C4-2B (cell line): ENCODE results near the gene ZDHHC14.

ENCODE experiments used
- H3K27ac ChIP-seq: fragments of 450-650 bp; 2 replicates; pipeline ENCODE4 v1.5.1; 2017
- CTCF ChIP-seq: fragments of 450-650 bp; conservative IDR thresholded peaks from 2 replicates; pipeline ENCODE4 v1.5.1; 2017; ENCODE audit warnings: mild to moderate bottlenecking
- ZFX ChIP-seq: fragments of 450-650 bp; IDR thresholded peaks from 2 replicates; pipeline ENCODE4 v1.6.1; 2017

ZDHHC14 gene

GRCh38 chr6:157483770-157484169, 102.8 kb downstream of the ZDHHC14 start:
- no peak overlapping the region for H3K27ac ChIP-seq
- TF ChIP-seq ZFX (no peak), CTCF (no peak)

- no peak for TF ChIP-seq CTCF
- TF ChIP-seq ZFX, result no peak
- no peak overlapping the region for H3K27ac ChIP-seq
Measured at GRCh38 chr6:157484181-157484580, 103.2 kb downstream of the ZDHHC14 start.

GRCh38 chr6:157486572-157486971, 105.6 kb downstream of the ZDHHC14 start:
- no peak for TF ChIP-seq ZFX
- TF ChIP-seq CTCF, result no peak
- H3K27ac ChIP-seq, result no peak overlapping the region

GRCh38 chr6:157487110-157487773, 106.3 kb downstream of the ZDHHC14 start:
- H3K27ac ChIP-seq, result no peak overlapping the region; the same call in 1 of the 2 replicates
- no peak for TF ChIP-seq ZFX
- TF ChIP-seq CTCF, result no peak

GRCh38 chr6:157488058-157488457, 107.1 kb downstream of the ZDHHC14 start:
- peak overlapping the region; percentile 33; the same call in 1 of the 2 replicates for H3K27ac ChIP-seq
- no peak for TF ChIP-seq ZFX
- TF ChIP-seq CTCF, result no peak

GRCh38 chr6:157488716-157489118, 107.7 kb downstream of the ZDHHC14 start:
- peak overlapping the region; percentile 33; the same call in 1 of the 2 replicates for H3K27ac ChIP-seq
- TF ChIP-seq CTCF (no peak), ZFX (no peak)

- TF ChIP-seq ZFX, result no peak
- TF ChIP-seq CTCF, result no peak
- H3K27ac ChIP-seq, result no peak overlapping the region
Measured at GRCh38 chr6:157490611-157491269, 109.8 kb downstream of the ZDHHC14 start.
